Keratinocyte (primary cell): Measurements from ENCODE around the gene AKR1C1.

Experiments used
- EZH2 ChIP-seq: IDR thresholded peaks from one replicate; pipeline ENCODE4 v1.6.1; 2012; ENCODE audit warnings: inconsistent platforms, mild to moderate bottlenecking, low read length, moderate library complexity
- TF ChIP-seq, protein P1 (sequence below), 3 experiments: IDR thresholded peaks in 1 of 3; conservative IDR thresholded peaks in 1 of 3; optimal IDR thresholded peaks in 1 of 3; 2 replicates in 2 of 3; 3 replicates in 1 of 3; pipeline versions ENCODE3 to v1.5.1; 2011; ENCODE audit warnings: low read length in 3 of 3, mild to moderate bottlenecking in 3 of 3, moderate library complexity in 2 of 3, control low read depth in 1 of 3, inconsistent platforms in 1 of 3; ENCODE audit not compliant: insufficient read depth in 2 of 3; ENCODE audit errors: extremely low read depth in 1 of 3

DNA sequence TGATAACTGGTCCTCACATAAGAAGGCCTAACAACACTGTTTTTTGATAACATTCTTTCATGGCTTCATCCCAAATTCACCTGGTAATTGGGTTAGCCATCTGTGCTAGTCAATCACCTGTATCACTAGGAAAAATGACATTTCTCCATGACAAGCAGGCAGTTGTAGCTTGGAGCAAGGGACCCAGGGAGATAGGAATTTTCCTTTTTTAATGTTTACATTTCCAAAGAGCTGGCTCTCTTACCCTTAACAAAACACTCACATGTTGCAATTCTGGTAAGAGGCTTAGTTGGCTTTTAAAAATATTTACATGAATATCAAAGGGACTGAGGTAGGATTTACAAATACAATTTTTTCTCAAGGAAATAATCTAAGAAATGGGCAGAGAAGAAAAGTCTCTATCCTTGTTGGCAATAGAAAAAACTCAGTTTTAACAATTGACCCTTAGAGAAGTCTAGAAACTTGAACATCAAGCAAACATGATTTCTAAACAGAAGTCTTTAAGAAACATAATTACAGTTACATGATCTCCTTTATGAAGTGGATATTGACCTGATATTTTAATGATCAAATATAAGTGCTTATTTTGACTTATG lies 16.1 kb upstream of the AKR1C1 start:
- TF ChIP-seq, protein P1, sequence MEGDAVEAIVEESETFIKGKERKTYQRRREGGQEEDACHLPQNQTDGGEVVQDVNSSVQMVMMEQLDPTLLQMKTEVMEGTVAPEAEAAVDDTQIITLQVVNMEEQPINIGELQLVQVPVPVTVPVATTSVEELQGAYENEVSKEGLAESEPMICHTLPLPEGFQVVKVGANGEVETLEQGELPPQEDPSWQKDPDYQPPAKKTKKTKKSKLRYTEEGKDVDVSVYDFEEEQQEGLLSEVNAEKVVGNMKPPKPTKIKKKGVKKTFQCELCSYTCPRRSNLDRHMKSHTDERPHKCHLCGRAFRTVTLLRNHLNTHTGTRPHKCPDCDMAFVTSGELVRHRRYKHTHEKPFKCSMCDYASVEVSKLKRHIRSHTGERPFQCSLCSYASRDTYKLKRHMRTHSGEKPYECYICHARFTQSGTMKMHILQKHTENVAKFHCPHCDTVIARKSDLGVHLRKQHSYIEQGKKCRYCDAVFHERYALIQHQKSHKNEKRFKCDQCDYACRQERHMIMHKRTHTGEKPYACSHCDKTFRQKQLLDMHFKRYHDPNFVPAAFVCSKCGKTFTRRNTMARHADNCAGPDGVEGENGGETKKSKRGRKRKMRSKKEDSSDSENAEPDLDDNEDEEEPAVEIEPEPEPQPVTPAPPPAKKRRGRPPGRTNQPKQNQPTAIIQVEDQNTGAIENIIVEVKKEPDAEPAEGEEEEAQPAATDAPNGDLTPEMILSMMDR (optimal IDR thresholded peaks at IDR 0.05 in 1 of 3, IDR thresholded peaks at IDR 0.05 in 1 of 3, conservative IDR thresholded peaks at IDR 0.05 in 1 of 3; ENCODE audit: extremely low read depth in 1 of 3, insufficient read depth in 2 of 3, low read length in 3 of 3) = no peak
- TF ChIP-seq EZH2 = no peak
